Breast epithelium (tissue), 3 donors: ENCODE results near the gene MRPL44.

Source experiments
- POLR2A ChIP-seq: fragments of 450-650 bp; IDR thresholded peaks from one replicate; pipeline ENCODE4 v1.6.1; 2016; ENCODE audit warnings: antibody characterized with exemption, mild to moderate bottlenecking, moderate library complexity
- TF ChIP-seq, protein P1 (sequence below), 3 donors: fragments of 450-650 bp; IDR thresholded peaks; one replicate each; pipeline ENCODE4 v1.5.1; 2016 to 2017; ENCODE audit warnings: antibody characterized with exemption in 3 of 3, mild to moderate bottlenecking in 3 of 3, moderate library complexity in 3 of 3

DNA sequence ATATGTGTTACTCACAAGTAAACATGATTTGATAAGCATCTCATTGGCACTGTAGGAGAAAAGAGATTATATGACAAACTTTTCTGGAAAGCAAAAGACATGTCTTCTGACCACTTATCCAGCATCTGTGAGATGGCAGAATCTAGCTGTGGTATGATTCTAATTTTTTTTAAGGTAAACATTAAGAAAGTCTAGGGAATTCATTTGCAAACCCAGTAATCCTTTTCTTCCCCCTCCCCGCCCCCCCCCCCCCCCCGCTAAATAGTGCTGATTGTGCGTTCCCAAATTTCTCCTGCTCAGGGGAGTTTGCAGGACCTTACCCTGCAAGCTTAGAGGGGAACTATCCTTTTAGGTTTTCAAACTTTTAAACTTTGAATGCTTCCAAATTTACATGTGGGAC, 12.1 kb downstream of the MRPL44 start:
- no peak for TF ChIP-seq POLR2A
- TF ChIP-seq, protein P1, sequence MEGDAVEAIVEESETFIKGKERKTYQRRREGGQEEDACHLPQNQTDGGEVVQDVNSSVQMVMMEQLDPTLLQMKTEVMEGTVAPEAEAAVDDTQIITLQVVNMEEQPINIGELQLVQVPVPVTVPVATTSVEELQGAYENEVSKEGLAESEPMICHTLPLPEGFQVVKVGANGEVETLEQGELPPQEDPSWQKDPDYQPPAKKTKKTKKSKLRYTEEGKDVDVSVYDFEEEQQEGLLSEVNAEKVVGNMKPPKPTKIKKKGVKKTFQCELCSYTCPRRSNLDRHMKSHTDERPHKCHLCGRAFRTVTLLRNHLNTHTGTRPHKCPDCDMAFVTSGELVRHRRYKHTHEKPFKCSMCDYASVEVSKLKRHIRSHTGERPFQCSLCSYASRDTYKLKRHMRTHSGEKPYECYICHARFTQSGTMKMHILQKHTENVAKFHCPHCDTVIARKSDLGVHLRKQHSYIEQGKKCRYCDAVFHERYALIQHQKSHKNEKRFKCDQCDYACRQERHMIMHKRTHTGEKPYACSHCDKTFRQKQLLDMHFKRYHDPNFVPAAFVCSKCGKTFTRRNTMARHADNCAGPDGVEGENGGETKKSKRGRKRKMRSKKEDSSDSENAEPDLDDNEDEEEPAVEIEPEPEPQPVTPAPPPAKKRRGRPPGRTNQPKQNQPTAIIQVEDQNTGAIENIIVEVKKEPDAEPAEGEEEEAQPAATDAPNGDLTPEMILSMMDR (IDR thresholded peaks at IDR 0.05), result no peak
